ENCODE measurements around the gene LMAN1L.

LMAN1L gene

GRCh38 chr15:74873756-74874424, 61.3 kb downstream of the LMAN1L start:
- peak overlapping the region; percentile 84 to 94 for H3K4me3 ChIP-seq (ENCODE audit: low read length in 2 of 2)
- H3K9ac ChIP-seq (ENCODE audit: low read length in 2 of 2): peak overlapping the region; percentile 73 to 79
- H3K9me3 ChIP-seq (ENCODE audit: control insufficient read depth in 2 of 2, low read length in 2 of 2): no peaks in the 10 kb centered on the region
- H3K36me3 ChIP-seq (ENCODE audit: control insufficient read depth in 2 of 2, insufficient read depth in 2 of 2, low read length in 2 of 2): no peaks in the 10 kb centered on the region
- H3K4me1 ChIP-seq (ENCODE audit: control insufficient read depth, insufficient read depth, low read length): peaks cover 23% of the 10 kb centered on the region
- H3K27me3 ChIP-seq (ENCODE audit: control insufficient read depth in 1 of 2, insufficient read depth in 2 of 2, low read length in 2 of 2): no peaks in the 10 kb centered on the region
- peak overlapping the region; percentile 78 for H3K27ac ChIP-seq (ENCODE audit: low read length)

Measured in stomach smooth muscle (tissue), 2 donors.